Astrocyte (in vitro differentiated cells and primary cell): ENCODE measurements around the gene TBCC. TPM values are rescaled to one million over a fixed set of nuclear protein-coding genes. Genes with fewer than 3 reads are reported as not detected.

Source experiments
- DNase-seq: peaks from one replicate; pipeline ENCODE4 v3.0.0-alpha.2; 2010; ENCODE audit warnings: low read depth
- FAIRE-seq: peaks from 2 replicates; lab custom pipeline; 2011; peaks lifted over from hg19 to GRCh38; lab: Jason Lieb, UNC
- H2AFZ ChIP-seq: 2 replicates; pipeline ENCODE4 v1.6.0; 2012; ENCODE audit warnings: low read depth, low read length, inconsistent platforms
- H3K27ac ChIP-seq: 2 replicates; pipeline ENCODE4 v1.5.1; 2011; ENCODE audit warnings: low read depth, low read length, inconsistent platforms
- H3K27me3 ChIP-seq: 2 replicates; pipeline ENCODE4 v1.6.0; 2011; ENCODE audit warnings: low read length, inconsistent platforms; ENCODE audit not compliant: insufficient read depth
- H3K36me3 ChIP-seq: 2 replicates; pipeline ENCODE4 v1.5.1; 2011; ENCODE audit warnings: low read length, inconsistent platforms; ENCODE audit not compliant: insufficient read depth
- H3K4me1 ChIP-seq: 2 replicates; pipeline ENCODE4 v1.5.1; 2011; ENCODE audit warnings: low read length, inconsistent platforms; ENCODE audit not compliant: insufficient read depth
- H3K4me2 ChIP-seq: 2 replicates; pipeline ENCODE4 v1.6.0; 2012; ENCODE audit warnings: low read length, inconsistent platforms
- H3K4me3 ChIP-seq: 2 replicates; pipeline ENCODE4 v1.5.1; 2011; ENCODE audit warnings: low read depth, mild to moderate bottlenecking, low read length, inconsistent platforms; ENCODE audit not compliant: insufficient read depth
- H3K79me2 ChIP-seq: 2 replicates; pipeline ENCODE4 v1.6.0; 2012; ENCODE audit warnings: mild to moderate bottlenecking, low read length, inconsistent platforms; ENCODE audit not compliant: insufficient read depth
- H3K9ac ChIP-seq: 2 replicates; pipeline ENCODE4 v1.6.0; 2012; ENCODE audit warnings: mild to moderate bottlenecking, low read length, inconsistent platforms
- H3K9me3 ChIP-seq: 2 replicates; pipeline ENCODE4 v1.5.1; 2012; ENCODE audit warnings: low read depth, mild to moderate bottlenecking, low read length, inconsistent platforms; ENCODE audit not compliant: insufficient read depth
- H4K20me1 ChIP-seq: 2 replicates; pipeline ENCODE4 v1.6.0; 2012; ENCODE audit warnings: low read length, inconsistent platforms; ENCODE audit not compliant: insufficient read depth
- H3K27ac Mint-ChIP-seq: one replicate; pipeline ENCODE4 v1.8.0; 2021; ENCODE audit warnings: mild to moderate bottlenecking, mixed read lengths; ENCODE audit not compliant: unreplicated experiment
- H3K27me3 Mint-ChIP-seq: one replicate; pipeline ENCODE4 v1.8.0; 2021; ENCODE audit warnings: low read depth, mixed read lengths; ENCODE audit not compliant: unreplicated experiment
- H3K36me3 Mint-ChIP-seq: one replicate; pipeline ENCODE4 v1.8.0; 2021; ENCODE audit warnings: low read depth, mixed read lengths; ENCODE audit not compliant: unreplicated experiment
- H3K4me1 Mint-ChIP-seq: one replicate; pipeline ENCODE4 v1.8.0; 2021; ENCODE audit warnings: low read depth, mixed read lengths; ENCODE audit not compliant: unreplicated experiment
- H3K4me3 Mint-ChIP-seq: one replicate; pipeline ENCODE4 v1.8.0; 2021; ENCODE audit warnings: mild to moderate bottlenecking, moderate library complexity, mixed read lengths; ENCODE audit not compliant: unreplicated experiment
- H3K9me3 Mint-ChIP-seq: one replicate; pipeline ENCODE4 v1.8.0; 2021; ENCODE audit warnings: mild to moderate bottlenecking, mixed read lengths; ENCODE audit not compliant: unreplicated experiment
- CTCF ChIP-seq: IDR thresholded peaks from 2 replicates; pipeline ENCODE4 v1.5.1; 2011; ENCODE audit warnings: low read depth, mild to moderate bottlenecking, inconsistent platforms, low read length, moderate library complexity; ENCODE audit not compliant: insufficient read depth
- EZH2 ChIP-seq: IDR thresholded peaks from 2 replicates; pipeline ENCODE4 v1.6.1; 2012; ENCODE audit warnings: mild to moderate bottlenecking, low read length, inconsistent platforms; ENCODE audit not compliant: insufficient read depth
- total RNA-seq: library from RNA; stranded (reverse); gene quantifications from 2 replicates; pipeline ENCODE4 v1.2.1, GENCODE V29; 2021

The TBCC gene
- total RNA-seq, 1 donor from 2014 or later: 25.8 TPM

- no peaks in the 10 kb centered on the region for H3K36me3 ChIP-seq
- no peak overlapping the region for H3K27ac ChIP-seq
- peaks cover 9% of the 10 kb centered on the region for H3K4me1 ChIP-seq
- Mint-ChIP-seq H3K4me1 (peaks cover 3% of the 10 kb centered on the region), H3K27ac (no peak overlapping the region), H3K36me3 (peaks cover 2% of the 10 kb centered on the region), H3K27me3 (no peaks in the 10 kb centered on the region), H3K4me3 (no peak overlapping the region), H3K9me3 (peaks cover 2% of the 10 kb centered on the region)
- no peak overlapping the region for H3K4me3 ChIP-seq
- no peaks in the 10 kb centered on the region for H3K9me3 ChIP-seq
- no peak for DNase-seq
- H4K20me1 ChIP-seq: no peaks in the 10 kb centered on the region
- no peak overlapping the region for H2AFZ ChIP-seq
- H3K4me2 ChIP-seq: no peak overlapping the region
- TF ChIP-seq CTCF (no peak), EZH2 (no peak)
- no peaks in the 10 kb centered on the region for H3K27me3 ChIP-seq
- no peak overlapping the region for H3K9ac ChIP-seq
- no peaks in the 10 kb centered on the region for H3K79me2 ChIP-seq
- no peak for FAIRE-seq
These were observed 19.2 kb upstream of the TBCC start for GRCh38 chr6:42764911-42765648.

GRCh38 chr6:42762950-42763349 is 17.0 kb upstream of the TBCC start:
- H3K27ac Mint-ChIP-seq: no peak overlapping the region

More at GRCh38 chr6:42762950-42763349, 17.0 kb upstream of the TBCC start:
- Histone ChIP-seq H3K9me3 (no peaks in the 10 kb centered on the region), H3K4me3 (no peak overlapping the region), H3K4me2 (no peak overlapping the region), H3K4me1 (peaks cover 9% of the 10 kb centered on the region), H3K27me3 (no peaks in the 10 kb centered on the region), H3K36me3 (no peaks in the 10 kb centered on the region), H4K20me1 (no peaks in the 10 kb centered on the region), H3K27ac (no peak overlapping the region), H3K79me2 (no peaks in the 10 kb centered on the region), H2AFZ (no peak overlapping the region), H3K9ac (no peak overlapping the region)
- H3K4me1 Mint-ChIP-seq: peaks cover 3% of the 10 kb centered on the region
- no peak for DNase-seq
- TF ChIP-seq EZH2 (no peak), CTCF (no peak)
- H3K36me3 Mint-ChIP-seq: peaks cover 9% of the 10 kb centered on the region
- FAIRE-seq: no peak
- H3K4me3 Mint-ChIP-seq: no peak overlapping the region
- no peaks in the 10 kb centered on the region for H3K27me3 Mint-ChIP-seq
- peaks cover 2% of the 10 kb centered on the region for H3K9me3 Mint-ChIP-seq
